H9 (cell line): ENCODE results near the gene FADS1. TPM values are rescaled to one million over a fixed set of nuclear protein-coding genes. Genes with fewer than 3 reads are reported as not detected.

Experiments used
- DNase-seq: peaks from one replicate; pipeline ENCODE4 v3.0.0-alpha.2; 2017
- H2AFZ ChIP-seq: one replicate; pipeline ENCODE4 v1.6.1; 2013; ENCODE audit warnings: mild to moderate bottlenecking, low read length, control low read depth, moderate library complexity
- H2AK5ac ChIP-seq: 2 replicates; pipeline ENCODE4 v1.6.1; 2013; ENCODE audit warnings: low read length, control low read depth, mixed read lengths; ENCODE audit not compliant: insufficient read length
- H2BK120ac ChIP-seq: one replicate; pipeline ENCODE4 v1.6.1; 2013; ENCODE audit warnings: low read depth, mild to moderate bottlenecking, low read length, control low read depth, inconsistent platforms; ENCODE audit not compliant: poor library complexity, severe bottlenecking
- H2BK12ac ChIP-seq: 2 replicates; pipeline ENCODE4 v1.6.1; 2013; ENCODE audit warnings: low read length, control low read depth, mixed read lengths, low read depth; ENCODE audit not compliant: insufficient read length
- H2BK15ac ChIP-seq: 2 replicates; pipeline ENCODE4 v1.6.1; 2013; ENCODE audit warnings: low read depth, low read length, control low read depth
- H2BK20ac ChIP-seq: one replicate; pipeline ENCODE4 v1.6.1; 2013; ENCODE audit warnings: low read depth, mild to moderate bottlenecking, low read length, control low read depth, inconsistent platforms; ENCODE audit not compliant: poor library complexity, severe bottlenecking
- H2BK5ac ChIP-seq: 2 replicates; pipeline ENCODE4 v1.6.1; 2013; ENCODE audit warnings: low read length, control low read depth, mixed read lengths; ENCODE audit not compliant: insufficient read length
- H3K14ac ChIP-seq: 2 replicates; pipeline ENCODE4 v1.6.1; 2013; ENCODE audit warnings: low read length, control low read depth; ENCODE audit not compliant: insufficient read depth
- H3K18ac ChIP-seq: 2 replicates; pipeline ENCODE4 v1.6.1; 2013; ENCODE audit warnings: low read depth, mild to moderate bottlenecking, mixed read lengths, low read length, control low read depth; ENCODE audit not compliant: insufficient read length
- H3K23ac ChIP-seq: 2 replicates; pipeline ENCODE4 v1.6.1; 2013; ENCODE audit warnings: low read length, control low read depth, mixed read lengths, low read depth; ENCODE audit not compliant: insufficient read length
- H3K23me2 ChIP-seq: 2 replicates; pipeline ENCODE4 v1.6.1; 2013; ENCODE audit warnings: low read depth, mild to moderate bottlenecking, mixed read lengths, low read length, control low read depth; ENCODE audit not compliant: insufficient read length, poor library complexity, severe bottlenecking
- H3K27ac ChIP-seq: 2 replicates; pipeline ENCODE4 v1.5.1; 2013; ENCODE audit warnings: low read length, control low read depth, mixed read lengths, low read depth; ENCODE audit not compliant: insufficient read length
- H3K27me3 ChIP-seq: 2 replicates; pipeline ENCODE4 v1.6.1; 2013; ENCODE audit warnings: low read length, control low read depth, inconsistent platforms; ENCODE audit not compliant: insufficient read depth
- H3K4ac ChIP-seq: 2 replicates; pipeline ENCODE4 v1.6.1; 2013; ENCODE audit warnings: low read depth, mild to moderate bottlenecking, control low read depth, inconsistent platforms, low read length, moderate library complexity
- H3K4me1 ChIP-seq: 2 replicates; pipeline ENCODE4 v1.6.1; 2013; ENCODE audit warnings: low read length, control low read depth, inconsistent platforms; ENCODE audit not compliant: insufficient read depth
- H3K4me2 ChIP-seq: 2 replicates; pipeline ENCODE4 v1.6.1; 2013; ENCODE audit warnings: low read length, control low read depth, mixed read lengths; ENCODE audit not compliant: insufficient read length, insufficient read depth
- H3K56ac ChIP-seq: 2 replicates; pipeline ENCODE4 v1.6.1; 2013; ENCODE audit warnings: low read depth, mild to moderate bottlenecking, mixed read lengths, low read length, control low read depth; ENCODE audit not compliant: insufficient read length
- H3K79me1 ChIP-seq: 2 replicates; pipeline ENCODE4 v1.6.1; 2013; ENCODE audit warnings: low read depth, mild to moderate bottlenecking, moderate library complexity, low read length, control low read depth, inconsistent platforms; ENCODE audit not compliant: insufficient read depth, poor library complexity, severe bottlenecking
- H3K79me2 ChIP-seq: 2 replicates; pipeline ENCODE4 v1.6.1; 2013; ENCODE audit warnings: low read length, control low read depth, inconsistent platforms; ENCODE audit not compliant: insufficient read depth
- H3K9ac ChIP-seq: 2 replicates; pipeline ENCODE4 v1.6.1; 2013; ENCODE audit warnings: low read length, control low read depth, mixed read lengths; ENCODE audit not compliant: insufficient read length; ENCODE audit errors: extremely low read depth
- H3K9me3 ChIP-seq: one replicate; pipeline ENCODE4 v1.6.1; 2013; ENCODE audit warnings: low read depth, low read length, inconsistent platforms; ENCODE audit not compliant: control insufficient read depth
- H3T11ph ChIP-seq: one replicate; pipeline ENCODE4 v1.6.1; 2013; ENCODE audit warnings: mild to moderate bottlenecking, low read length, control low read depth, inconsistent platforms
- H4K20me1 ChIP-seq: one replicate; pipeline ENCODE4 v1.6.1; 2013; ENCODE audit not compliant: control insufficient read depth, insufficient read length, insufficient read depth
- H4K5ac ChIP-seq: 2 replicates; pipeline ENCODE4 v1.6.1; 2013; ENCODE audit warnings: low read depth, mild to moderate bottlenecking, mixed read lengths, low read length, control low read depth; ENCODE audit not compliant: insufficient read length
- H4K8ac ChIP-seq: replicated peaks from 2 replicates; pipeline ENCODE4 v1.6.1; 2013; ENCODE audit warnings: low read length, control low read depth, mixed read lengths, low read depth; ENCODE audit not compliant: insufficient read length
- H4K91ac ChIP-seq: 2 replicates; pipeline ENCODE4 v1.6.1; 2013; ENCODE audit warnings: low read depth, mild to moderate bottlenecking, moderate library complexity, mixed read lengths, low read length, control low read depth; ENCODE audit not compliant: insufficient read length
- H3K27ac Mint-ChIP-seq, 3 experiments: 2 replicates in 2 of 3; 3 replicates in 1 of 3; pipeline ENCODE4 v1.8.0; 2020 to 2021; ENCODE audit warnings: mixed read lengths in 3 of 3, mild to moderate bottlenecking in 1 of 3, moderate library complexity in 1 of 3
- H3K27me3 Mint-ChIP-seq: 2 replicates; pipeline ENCODE4 v1.8.0; 2021; ENCODE audit warnings: low read depth, mild to moderate bottlenecking, moderate library complexity, mixed read lengths
- H3K36me3 Mint-ChIP-seq, 3 experiments: 2 replicates in 2 of 3; 3 replicates in 1 of 3; pipeline ENCODE4 v1.8.0; 2020 to 2021; ENCODE audit warnings: low read depth in 3 of 3, mixed read lengths in 3 of 3; ENCODE audit not compliant: insufficient read depth in 1 of 3
- H3K4me1 Mint-ChIP-seq, 2 experiments: 2 replicates each; pipeline ENCODE4 v1.8.0; 2020; ENCODE audit warnings: mixed read lengths in 2 of 2
- H3K4me3 Mint-ChIP-seq, 2 experiments: 2 replicates in 1 of 2; 3 replicates in 1 of 2; pipeline ENCODE4 v1.8.0; 2020 to 2021; ENCODE audit warnings: mild to moderate bottlenecking in 2 of 2, mixed read lengths in 2 of 2, moderate library complexity in 1 of 2
- H3K9me3 Mint-ChIP-seq, 2 experiments: 2 replicates in 1 of 2; 3 replicates in 1 of 2; pipeline ENCODE4 v1.8.0; 2020; ENCODE audit warnings: mild to moderate bottlenecking in 2 of 2, mixed read lengths in 2 of 2, moderate library complexity in 1 of 2
- WGBS: extraction: QIAGEN DNeasy Blood & Tissue Kit; methylation state at CpG from one replicate; pipeline ENCODE4 v1.1.7; 2013; ENCODE audit warnings: missing lambda C conversion rate, low lambda C conversion rate, mixed read lengths; ENCODE audit not compliant: insufficient read length; ENCODE audit errors: extremely low coverage; 5-methylcytosine and 5-hydroxymethylcytosine counted together
- total RNA-seq: library from RNA; stranded (reverse); gene quantifications from 2 replicates; pipeline ENCODE4 v1.2.1, GENCODE V29; 2021
- TF ChIP-seq, protein P1 (sequence below): fragments of 200-600 bp; sonication (generic); conservative IDR thresholded peaks from 3 replicates; pipeline ENCODE4 v1.8.0; 2021; ENCODE audit warnings: antibody characterized with exemption, mild to moderate bottlenecking

The FADS1 gene
- total RNA-seq, 1 experiment from 2014 or later, result 125 TPM

DNA sequence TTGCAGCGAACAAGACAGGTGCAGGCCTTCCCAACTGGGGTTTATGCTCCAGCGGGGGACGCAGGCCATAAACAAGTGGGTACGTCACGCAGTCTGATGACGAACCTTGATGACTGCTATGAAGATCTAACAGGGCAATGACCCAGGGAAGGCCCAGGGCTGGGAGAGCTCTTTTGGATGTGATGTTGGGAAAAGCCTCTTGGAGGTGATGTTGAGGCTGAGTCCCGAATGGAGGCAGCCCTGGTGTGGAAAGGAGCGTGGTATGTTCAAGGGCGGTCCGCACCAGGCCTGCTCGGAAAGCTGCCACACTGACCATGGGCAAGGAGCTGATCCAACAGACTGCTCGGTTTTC lies 17.1 kb upstream of the FADS1 start:
- Histone ChIP-seq H2BK20ac (no peak overlapping the region), H3K23ac (no peak overlapping the region), H4K5ac (no peak overlapping the region), H3K18ac (peak overlapping the region; percentile 13), H4K20me1 (no peaks in the 10 kb centered on the region), H2BK120ac (no peak overlapping the region), H2AK5ac (no peak overlapping the region), H3K9ac (no peak overlapping the region), H2BK5ac (no peak overlapping the region), H2BK15ac (no peak overlapping the region), H4K8ac (no peak overlapping the region), H3K4ac (no peak overlapping the region), H3K27me3 (no peaks in the 10 kb centered on the region), H3K9me3 (no peaks in the 10 kb centered on the region), H3K4me2 (no peak overlapping the region), H3T11ph (no peak overlapping the region), H3K23me2 (peaks cover 9% of the 10 kb centered on the region), H2AFZ (no peak overlapping the region), H3K4me1 (peaks cover 11% of the 10 kb centered on the region; the same call in 1 of the 2 replicates), H3K79me1 (peaks cover 4% of the 10 kb centered on the region), H3K14ac (no peak overlapping the region), H3K27ac (peak overlapping the region; percentile 57), H3K56ac (no peak overlapping the region), H4K91ac (no peak overlapping the region), H3K79me2 (peaks cover 37% of the 10 kb centered on the region; the same call in 1 of the 2 replicates), H2BK12ac (no peak overlapping the region)
- peaks cover 33 to 54% (median 53%) of the 10 kb centered on the region in 3 experiments; a peak in 6 of 7 replicates for H3K36me3 Mint-ChIP-seq
- peak overlapping the region in 1 of 2 experiments; percentile 70; a peak in 2 of 5 replicates for H3K4me3 Mint-ChIP-seq
- peaks cover 58 to 63% of the 10 kb centered on the region in 2 experiments for H3K4me1 Mint-ChIP-seq
- H3K27ac Mint-ChIP-seq, result peak overlapping the region; percentile 92 to 98 (median 96)
- TF ChIP-seq, protein P1, sequence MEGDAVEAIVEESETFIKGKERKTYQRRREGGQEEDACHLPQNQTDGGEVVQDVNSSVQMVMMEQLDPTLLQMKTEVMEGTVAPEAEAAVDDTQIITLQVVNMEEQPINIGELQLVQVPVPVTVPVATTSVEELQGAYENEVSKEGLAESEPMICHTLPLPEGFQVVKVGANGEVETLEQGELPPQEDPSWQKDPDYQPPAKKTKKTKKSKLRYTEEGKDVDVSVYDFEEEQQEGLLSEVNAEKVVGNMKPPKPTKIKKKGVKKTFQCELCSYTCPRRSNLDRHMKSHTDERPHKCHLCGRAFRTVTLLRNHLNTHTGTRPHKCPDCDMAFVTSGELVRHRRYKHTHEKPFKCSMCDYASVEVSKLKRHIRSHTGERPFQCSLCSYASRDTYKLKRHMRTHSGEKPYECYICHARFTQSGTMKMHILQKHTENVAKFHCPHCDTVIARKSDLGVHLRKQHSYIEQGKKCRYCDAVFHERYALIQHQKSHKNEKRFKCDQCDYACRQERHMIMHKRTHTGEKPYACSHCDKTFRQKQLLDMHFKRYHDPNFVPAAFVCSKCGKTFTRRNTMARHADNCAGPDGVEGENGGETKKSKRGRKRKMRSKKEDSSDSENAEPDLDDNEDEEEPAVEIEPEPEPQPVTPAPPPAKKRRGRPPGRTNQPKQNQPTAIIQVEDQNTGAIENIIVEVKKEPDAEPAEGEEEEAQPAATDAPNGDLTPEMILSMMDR, result no peak
- no CpG with 5 or more reads among the region's 12 CpGs for WGBS
- H3K9me3 Mint-ChIP-seq, result no peaks in the 10 kb centered on the region
- peak; percentile 61 for DNase-seq
- H3K27me3 Mint-ChIP-seq, result no peaks in the 10 kb centered on the region
